GM19035 (cell line): ENCODE measurements around the gene C10orf90.

Experiments used
- ATAC-seq: cut with Tn5 transposase; IDR thresholded peaks from one replicate; pipeline ENCODE4 v1.9.1; 2021; ENCODE audit not compliant: unreplicated experiment

C10orf90 gene

DNA sequence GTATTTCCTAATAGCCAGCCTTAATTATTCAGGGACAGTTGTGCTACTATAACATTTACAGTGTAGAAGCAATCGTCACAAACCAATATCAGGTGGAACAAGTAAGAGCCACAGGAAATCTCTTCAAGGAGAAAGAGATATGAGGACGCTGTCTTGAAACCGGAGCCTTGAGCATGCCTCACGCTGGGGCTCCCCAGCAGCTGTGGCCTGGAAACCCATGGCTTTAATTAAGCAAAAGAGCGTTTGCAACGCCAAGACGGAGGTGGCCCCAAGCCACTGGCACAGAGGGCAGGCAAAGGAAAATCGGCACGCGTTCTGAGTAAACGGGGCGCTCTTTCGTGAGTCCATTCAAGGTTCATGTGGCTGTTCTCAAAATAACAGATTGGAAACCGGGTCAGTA lies 84.4 kb downstream of the C10orf90 start:
- no peak for ATAC-seq

DNA sequence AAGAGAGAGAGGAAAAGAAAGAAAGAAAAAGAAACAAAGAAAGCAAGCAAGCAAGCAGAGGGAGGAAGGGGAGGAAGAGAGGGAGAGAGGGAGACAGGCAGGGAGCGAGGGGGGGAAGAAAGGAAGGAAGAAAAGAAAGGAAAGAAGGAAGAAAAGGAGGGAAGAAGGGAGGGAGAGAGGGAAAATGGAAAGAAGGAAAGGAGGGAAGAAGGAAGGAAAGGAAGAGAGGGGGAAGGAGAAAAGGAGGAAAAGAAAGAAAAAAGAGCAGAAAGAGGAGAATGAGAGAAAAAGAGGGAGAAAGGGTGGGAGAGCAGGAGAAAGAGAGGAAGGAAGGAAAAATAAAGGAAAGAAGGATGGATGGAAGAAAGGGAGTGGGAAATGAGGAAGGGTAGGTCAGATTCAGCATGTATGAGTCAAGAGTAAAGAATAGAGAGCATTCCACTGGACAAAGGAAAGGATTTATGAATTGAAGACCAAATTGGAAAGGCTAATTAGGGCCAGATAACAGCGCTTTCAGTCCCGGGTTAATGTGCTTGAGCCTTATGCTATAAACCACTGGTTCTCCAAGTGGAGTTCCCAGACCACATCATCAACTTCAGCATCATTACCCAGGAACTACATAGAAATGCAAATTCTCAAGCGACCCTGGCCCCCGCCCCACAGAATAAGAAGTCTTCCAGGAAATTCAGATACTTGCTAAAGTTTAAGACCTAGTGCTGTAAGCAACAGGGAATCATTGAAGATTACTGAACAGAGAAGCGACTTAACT lies 85.1 kb downstream of the C10orf90 start:
- ATAC-seq, result no peak

GRCh38 chr10:126584836-126585235 lies 85.7 kb downstream of the C10orf90 start:
- ATAC-seq, result no peak

DNA sequence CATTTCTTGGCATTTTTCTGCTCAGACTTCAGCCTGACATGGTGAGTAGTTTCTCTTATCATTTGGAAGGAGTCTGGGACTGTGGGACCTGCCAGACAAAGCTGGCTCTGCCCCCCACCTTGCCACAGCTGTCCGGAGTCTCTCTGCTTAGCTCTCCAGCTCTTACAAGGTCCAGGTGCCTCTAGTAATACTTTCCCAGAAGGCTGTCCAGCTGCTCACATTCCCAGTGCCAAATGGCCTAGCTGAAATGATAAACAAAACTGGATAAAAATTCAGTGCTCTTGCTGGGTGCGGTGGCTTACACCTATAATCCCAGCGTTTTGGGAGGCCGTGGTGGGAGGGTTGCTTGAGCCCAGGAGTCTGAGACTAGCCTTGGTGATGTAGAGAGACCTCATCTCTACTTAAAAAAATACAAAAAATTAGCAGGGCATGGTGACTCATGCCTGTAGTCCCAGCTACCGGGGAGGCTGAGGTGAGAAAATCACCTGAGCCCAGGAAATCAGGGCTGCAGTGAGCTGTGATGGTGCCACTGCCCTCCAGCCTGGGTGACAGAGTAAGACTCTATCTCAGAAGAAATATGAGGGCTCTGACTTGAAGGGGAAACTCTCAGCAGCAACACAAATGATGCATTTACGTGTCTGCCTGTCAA lies 86.8 kb downstream of the C10orf90 start:
- no peak for ATAC-seq

GRCh38 chr10:126581648-126582046 lies 88.8 kb downstream of the C10orf90 start:
- no peak for ATAC-seq

DNA sequence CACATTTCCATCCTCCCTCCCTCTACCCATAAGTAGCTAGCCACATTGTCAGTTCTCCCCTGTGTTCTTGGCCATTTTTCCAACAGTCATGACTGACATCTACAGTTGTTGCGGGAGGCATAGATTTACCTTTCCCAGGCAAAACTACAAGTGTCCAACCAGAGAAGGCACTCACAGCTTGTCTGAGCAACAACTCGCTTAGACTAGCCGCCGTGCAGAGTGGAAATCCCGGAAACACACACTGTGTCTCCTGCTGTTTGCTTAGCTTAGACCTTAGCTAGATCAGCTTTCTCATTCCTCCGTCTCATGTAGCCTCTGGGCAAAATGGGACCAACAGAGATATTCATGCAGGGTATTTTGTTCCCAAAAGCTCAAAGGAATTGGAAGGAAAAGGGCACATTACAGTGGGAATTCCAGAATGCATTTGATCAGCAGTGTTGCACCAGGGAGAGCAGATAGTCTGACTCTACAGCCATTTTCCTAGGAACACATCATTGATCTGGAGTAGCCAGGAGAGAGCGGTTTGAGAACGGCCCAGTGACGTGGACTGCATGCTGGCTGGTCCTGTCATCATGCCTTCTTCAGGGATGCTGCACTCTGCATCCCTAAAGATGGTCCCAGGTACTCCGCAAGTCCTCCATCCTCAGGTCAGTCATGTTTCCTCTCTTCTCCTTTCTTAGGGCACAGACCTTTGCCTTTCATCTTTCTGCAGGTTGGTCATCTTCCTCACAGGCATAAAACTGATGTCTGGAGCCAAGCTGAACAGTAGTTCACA lies 89.4 kb downstream of the C10orf90 start:
- ATAC-seq, result no peak

- ATAC-seq, result no peak
These were observed 94.2 kb downstream of the C10orf90 start for GRCh38 chr10:126576336-126576735.

DNA sequence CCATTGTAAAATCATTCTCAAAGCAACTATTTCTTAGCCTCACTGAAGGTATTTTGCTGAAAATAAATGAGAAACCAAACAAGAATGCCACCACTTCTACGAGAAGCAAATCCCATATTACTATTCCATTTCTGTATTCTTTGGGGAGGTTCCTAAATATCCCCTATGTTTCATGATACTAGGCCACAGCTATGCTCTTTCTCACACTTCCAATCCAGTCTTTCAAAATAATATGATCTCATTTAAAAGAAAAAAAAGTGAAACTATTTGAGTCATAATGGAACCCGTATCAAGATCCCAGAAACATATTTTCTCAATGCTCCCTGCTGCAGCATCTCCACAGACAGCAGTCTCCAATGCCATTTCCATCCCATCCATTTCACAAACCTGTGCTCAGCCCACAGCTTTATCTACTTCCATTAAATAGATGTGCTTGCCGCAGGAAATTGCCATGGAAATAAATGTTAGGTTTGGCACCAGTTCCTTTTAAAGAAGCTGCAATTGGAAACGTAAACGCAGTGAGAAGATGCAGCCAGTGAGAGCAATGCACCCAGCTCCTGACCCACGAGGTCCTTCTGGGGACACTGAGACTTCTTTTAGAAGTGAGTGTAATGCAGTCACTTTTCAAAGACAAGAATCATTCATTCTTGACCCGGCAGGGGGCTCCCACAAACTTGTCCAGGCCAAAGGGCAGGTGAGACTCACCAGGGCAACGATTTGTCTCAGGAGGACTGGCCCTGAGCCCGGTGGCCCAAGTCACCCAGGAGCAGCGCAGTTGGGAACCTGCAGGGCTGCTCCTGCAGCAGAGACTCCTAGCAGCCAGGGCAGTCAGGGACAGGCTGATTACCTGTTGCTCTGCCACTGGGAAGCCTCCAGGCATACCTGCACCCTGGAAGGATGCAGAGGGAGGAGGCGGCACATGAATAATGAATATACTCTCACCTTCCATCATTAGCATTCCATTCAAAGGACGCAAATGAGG lies 99.6 kb downstream of the C10orf90 start:
- no peak for ATAC-seq

DNA sequence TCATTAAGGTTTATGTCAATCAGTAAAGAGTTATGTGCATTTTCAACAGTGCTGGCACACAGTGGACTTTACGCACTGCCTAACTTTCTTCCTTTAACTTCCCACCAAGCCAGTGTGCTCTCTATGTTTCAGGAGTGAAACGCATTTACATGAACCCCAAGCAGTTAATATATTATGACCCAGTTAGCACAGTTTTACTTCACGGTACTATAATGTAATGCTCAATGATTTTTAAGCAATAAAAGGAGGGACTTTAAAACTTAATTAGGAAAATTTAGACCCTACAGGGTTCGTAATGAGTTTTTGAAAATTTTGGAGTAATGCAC lies 100.3 kb downstream of the C10orf90 start:
- ATAC-seq, result no peak

DNA sequence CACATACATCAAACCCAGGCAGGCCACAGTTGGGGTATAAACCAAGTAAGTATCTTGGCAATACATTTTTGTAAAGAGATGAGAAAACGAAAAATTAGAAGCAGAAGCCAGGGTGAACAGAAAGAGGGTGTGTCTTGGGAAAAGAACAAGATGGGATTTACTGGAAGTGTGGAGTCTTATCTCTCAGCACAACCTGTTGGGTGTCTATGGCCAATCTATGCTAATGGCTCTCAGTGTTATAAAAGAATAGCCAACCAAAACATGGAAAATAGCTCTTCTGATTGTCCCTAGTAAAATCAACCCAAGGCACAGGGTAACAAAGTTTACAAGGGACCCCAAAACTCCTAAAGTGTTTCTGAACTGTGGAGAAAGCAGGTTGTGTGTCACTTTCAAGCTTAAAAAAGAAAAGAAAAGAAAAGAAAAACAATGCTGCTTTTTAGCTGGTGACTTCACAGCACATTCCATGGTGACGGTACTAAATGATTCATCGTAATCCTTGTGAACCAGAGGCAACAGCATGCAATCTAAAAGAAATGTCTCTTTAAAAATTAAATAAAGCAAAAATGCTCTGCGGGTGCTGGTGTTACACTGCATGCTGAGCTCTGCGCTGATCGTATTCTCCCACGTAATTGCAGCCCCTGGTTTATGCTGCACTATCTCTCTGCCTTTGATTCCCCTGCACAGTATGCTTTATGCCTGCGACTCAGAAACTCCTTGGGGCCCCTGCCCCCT lies 100.8 kb downstream of the C10orf90 start:
- no peak for ATAC-seq

DNA sequence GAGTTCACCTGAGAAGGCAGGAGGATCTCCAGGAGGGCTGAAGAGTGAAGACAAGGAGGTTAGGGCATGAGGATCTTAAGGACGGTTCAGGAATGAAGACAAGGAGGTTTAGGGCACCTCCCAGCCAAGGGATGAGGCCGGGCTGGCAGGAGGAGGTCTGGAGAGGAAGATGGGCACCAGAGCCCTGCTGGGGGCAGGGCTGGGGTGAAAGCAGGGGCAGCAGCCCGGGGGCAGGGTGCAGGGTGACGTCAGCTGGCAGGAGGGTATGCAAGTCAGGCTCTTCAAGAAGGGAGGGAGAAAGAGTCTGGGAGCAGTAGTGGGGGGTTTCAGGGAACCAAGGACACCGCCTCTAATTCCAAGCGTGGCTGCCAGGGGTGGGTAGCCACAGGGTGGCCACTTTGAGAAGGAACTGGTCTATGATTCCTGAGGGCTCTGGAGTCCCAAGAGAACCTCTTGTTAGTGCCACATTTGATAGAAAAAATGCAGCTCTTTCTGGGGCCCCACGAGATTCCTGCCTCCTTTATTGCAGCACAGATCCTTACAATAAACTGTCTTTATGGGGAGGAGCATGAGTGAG lies 101.6 kb downstream of the C10orf90 start:
- no peak for ATAC-seq

DNA sequence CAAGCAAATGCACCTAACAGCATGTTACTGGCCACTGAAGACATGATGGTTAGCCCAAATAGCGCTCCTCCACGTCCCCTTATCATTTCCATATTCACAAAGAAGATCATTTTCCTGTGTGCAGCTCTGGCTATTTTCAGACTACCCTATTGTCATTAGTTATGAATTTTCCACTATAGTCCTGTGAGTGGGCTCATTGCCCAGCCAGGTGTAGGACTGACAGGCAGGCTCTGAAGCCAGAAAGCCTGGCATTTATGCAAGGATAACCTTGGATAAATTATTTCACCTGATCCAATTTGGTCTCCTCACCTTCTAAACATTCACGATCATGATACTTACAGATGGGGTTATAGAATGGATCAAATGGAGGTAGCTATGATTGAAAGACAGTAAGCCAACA lies 104.6 kb downstream of the C10orf90 start:
- ATAC-seq, result no peak

- ATAC-seq, result no peak
These were observed 105.1 kb downstream of the C10orf90 start for GRCh38 chr10:126565441-126565840.

GRCh38 chr10:126564326-126564888 lies 106.1 kb downstream of the C10orf90 start:
- no peak for ATAC-seq

DNA sequence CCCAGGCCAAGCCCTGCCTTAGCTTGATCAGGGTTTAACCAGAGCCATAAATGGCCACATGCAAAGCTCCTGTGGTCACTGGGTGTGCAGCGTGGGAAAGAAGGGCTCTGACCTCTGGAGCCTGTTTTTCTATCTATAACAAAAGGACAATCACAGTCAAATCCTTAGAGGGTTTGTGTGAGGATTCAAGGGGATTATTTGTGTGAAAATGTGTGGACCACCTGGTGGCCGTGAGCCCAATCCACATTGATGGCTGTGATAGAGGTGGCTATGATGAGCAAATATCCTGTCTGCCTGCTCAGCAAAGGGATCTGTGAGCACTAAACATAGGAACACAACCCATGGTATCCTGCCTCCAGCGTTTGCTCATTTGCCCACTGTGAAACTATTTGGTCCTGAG lies 107.1 kb downstream of the C10orf90 start:
- ATAC-seq, result no peak

- no peak for ATAC-seq
These were observed 108.4 kb downstream of the C10orf90 start for GRCh38 chr10:126561921-126562680.

DNA sequence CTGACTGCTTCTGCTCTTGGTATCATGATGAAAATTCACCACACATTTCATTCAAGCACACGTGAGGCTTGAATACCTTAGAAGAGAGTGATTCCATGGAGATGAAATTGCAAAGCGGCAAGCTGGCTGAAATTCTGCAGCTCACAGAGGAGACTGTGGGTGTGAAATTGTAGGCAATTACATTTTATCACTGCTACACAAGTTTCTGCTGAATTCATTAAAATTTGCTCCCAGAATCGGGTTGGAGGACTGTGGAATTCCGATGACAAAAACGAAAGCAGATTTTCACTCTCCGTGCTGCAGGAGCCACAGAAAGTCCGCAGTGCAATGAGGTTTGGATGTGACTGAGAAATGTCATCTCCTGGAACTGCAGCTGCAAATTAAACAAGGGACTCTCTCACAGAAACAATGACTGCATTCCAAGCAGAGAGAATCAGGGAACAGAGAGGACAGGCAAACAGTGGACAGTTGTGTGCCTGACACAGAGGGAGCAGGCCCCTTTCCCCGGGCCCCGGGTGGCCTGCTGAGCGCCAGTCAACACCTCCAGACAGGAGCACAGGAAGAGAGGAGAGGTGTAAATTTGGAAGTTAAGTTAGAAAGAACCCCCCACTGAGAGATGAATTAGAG lies 109.1 kb downstream of the C10orf90 start:
- no peak for ATAC-seq

GRCh38 chr10:126558881-126559280 lies 111.6 kb downstream of the C10orf90 start:
- no peak for ATAC-seq
